HG02943 (cell line): ENCODE data around the gene RESF1.

Experiments
- ATAC-seq: cut with Tn5 transposase; IDR thresholded peaks from one replicate; pipeline ENCODE4 v1.9.1; 2021; ENCODE audit warnings: mild to moderate bottlenecking, low read depth, moderate library complexity; ENCODE audit not compliant: unreplicated experiment

RESF1 gene

GRCh38 chr12:31954925-31955858 lies 4.0 kb upstream of the RESF1 start:
- no peak for ATAC-seq

GRCh38 chr12:31958569-31959160 lies 550 bp upstream of the RESF1 start:
- ATAC-seq = no peak

- peak; percentile 39 for ATAC-seq
These were observed 631 bp downstream of the RESF1 start for GRCh38 chr12:31959701-31960391.

- no peak for ATAC-seq
These were observed 1.9 kb downstream of the RESF1 start for GRCh38 chr12:31961137-31961536.

- no peak for ATAC-seq
These were observed 2.9 kb downstream of the RESF1 start for GRCh38 chr12:31962076-31962475.

GRCh38 chr12:31964280-31964679 lies 5.1 kb downstream of the RESF1 start:
- ATAC-seq = no peak

- no peak for ATAC-seq
These were observed 5.9 kb downstream of the RESF1 start for GRCh38 chr12:31965090-31965489.

- no peak for ATAC-seq
These were observed 7.5 kb downstream of the RESF1 start for GRCh38 chr12:31966558-31967205.

- no peak for ATAC-seq
These were observed 8.3 kb downstream of the RESF1 start for GRCh38 chr12:31967539-31967938.

GRCh38 chr12:31970199-31970598 lies 11.0 kb downstream of the RESF1 start:
- no peak for ATAC-seq

GRCh38 chr12:31973818-31974217 lies 14.6 kb downstream of the RESF1 start:
- ATAC-seq = no peak

GRCh38 chr12:31974673-31975072 lies 15.5 kb downstream of the RESF1 start:
- no peak for ATAC-seq

- ATAC-seq = no peak
These were observed 25.8 kb downstream of the RESF1 start for GRCh38 chr12:31984806-31985591.

- ATAC-seq = no peak
These were observed 26.6 kb downstream of the RESF1 start for GRCh38 chr12:31985832-31986231.

GRCh38 chr12:31989571-31990362 lies 30.6 kb downstream of the RESF1 start:
- ATAC-seq = no peak

GRCh38 chr12:31991146-31991545 lies 31.9 kb downstream of the RESF1 start:
- no peak for ATAC-seq

- no peak for ATAC-seq
These were observed 32.6 kb downstream of the RESF1 start for GRCh38 chr12:31991815-31992214.

- no peak for ATAC-seq
These were observed 40.5 kb downstream of the RESF1 start for GRCh38 chr12:31999692-32000091.

- ATAC-seq = no peak
These were observed 41.3 kb downstream of the RESF1 start for GRCh38 chr12:32000373-32001005.
